HG03521 (cell line): ENCODE data around the gene SFMBT2.

Experiments used
- ATAC-seq: cut with Tn5 transposase; IDR thresholded peaks from one replicate; pipeline ENCODE4 v1.9.1; 2021; ENCODE audit warnings: mild to moderate bottlenecking, moderate library complexity; ENCODE audit not compliant: unreplicated experiment

Gene SFMBT2

GRCh38 chr10:7370511-7370910 lies 40.3 kb downstream of the SFMBT2 start:
- ATAC-seq = no peak

GRCh38 chr10:7365027-7365745 lies 45.6 kb downstream of the SFMBT2 start:
- no peak for ATAC-seq

DNA sequence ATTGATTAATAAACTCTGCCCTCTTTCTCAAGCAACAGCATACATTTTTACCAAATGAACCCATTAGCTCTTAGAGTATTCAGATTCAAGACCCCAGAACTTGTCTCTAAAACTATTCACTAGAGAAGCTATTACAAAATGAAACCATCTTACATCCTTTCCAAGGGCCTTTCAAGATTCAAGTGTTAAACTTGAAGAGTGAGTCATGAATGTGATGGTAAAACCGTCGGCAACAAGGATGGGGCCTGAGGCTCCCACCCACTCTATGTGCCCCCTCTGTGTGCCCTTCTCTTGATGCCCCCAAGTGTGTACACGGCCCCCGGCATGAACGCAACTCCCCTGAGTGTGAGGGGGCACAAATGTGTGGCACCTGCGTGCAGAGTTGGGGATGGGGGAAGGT lies 46.4 kb downstream of the SFMBT2 start:
- no peak for ATAC-seq

DNA sequence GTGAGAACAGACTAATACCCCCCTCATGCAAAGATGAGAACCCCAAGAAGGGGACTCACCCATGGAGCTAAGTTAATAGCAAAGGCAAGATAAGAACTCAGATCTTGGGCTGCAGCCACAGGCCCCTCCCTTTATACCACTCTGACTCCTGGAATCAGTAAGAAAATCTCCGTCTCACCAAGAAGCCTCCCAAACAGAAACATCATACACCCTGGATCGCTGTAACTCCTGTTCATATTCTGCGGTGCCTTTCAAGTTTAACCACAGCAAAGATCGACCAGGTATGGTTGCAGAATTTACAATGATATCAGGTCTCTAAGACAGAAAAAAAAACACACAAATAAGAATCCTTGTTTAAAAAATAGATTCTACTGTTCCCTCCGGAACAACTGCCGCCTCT lies 47.1 kb downstream of the SFMBT2 start:
- ATAC-seq = no peak

DNA sequence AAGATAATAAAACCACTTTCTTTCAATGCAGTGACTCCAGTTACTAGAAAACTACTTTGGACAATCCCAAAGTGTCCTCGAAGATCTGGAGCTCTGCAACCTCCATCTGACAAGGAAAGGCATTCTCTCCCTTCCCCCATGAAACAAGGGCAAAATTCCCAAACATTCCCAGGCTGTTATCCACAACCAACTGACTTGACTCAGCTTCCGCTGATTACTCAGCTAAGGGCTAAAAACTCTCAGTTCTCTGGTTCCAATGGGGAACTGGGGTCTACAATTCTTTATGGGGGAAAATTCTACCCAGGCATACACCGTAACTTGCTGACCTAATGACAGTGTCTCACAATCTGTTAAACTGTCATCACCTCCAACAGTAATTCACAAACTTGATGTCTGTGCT lies 48.4 kb downstream of the SFMBT2 start:
- ATAC-seq = no peak

GRCh38 chr10:7361316-7361715 lies 49.5 kb downstream of the SFMBT2 start:
- no peak for ATAC-seq

DNA sequence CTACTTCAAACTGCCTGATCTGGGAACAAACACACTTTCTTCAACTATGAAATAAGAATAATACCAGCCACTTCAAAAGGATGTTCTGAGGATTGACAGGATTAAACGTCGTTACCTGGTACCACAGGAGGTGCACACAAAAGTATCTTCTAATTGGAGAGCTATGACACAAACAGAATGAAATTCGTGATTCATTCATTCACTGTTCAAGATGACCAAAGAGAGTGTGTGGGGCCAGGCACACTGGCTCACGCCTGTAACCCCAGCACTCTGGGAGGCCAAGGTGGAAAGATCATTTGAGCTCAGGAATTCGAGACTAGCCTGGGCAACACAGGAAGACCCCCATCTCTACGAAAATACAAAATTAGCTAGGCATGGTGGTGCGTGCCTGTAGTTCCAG lies 50.9 kb downstream of the SFMBT2 start:
- no peak for ATAC-seq

GRCh38 chr10:7359356-7359755 lies 51.5 kb downstream of the SFMBT2 start:
- ATAC-seq = no peak

GRCh38 chr10:7357193-7357592 lies 53.6 kb downstream of the SFMBT2 start:
- ATAC-seq = no peak

GRCh38 chr10:7354330-7355047 lies 56.3 kb downstream of the SFMBT2 start:
- ATAC-seq = no peak

DNA sequence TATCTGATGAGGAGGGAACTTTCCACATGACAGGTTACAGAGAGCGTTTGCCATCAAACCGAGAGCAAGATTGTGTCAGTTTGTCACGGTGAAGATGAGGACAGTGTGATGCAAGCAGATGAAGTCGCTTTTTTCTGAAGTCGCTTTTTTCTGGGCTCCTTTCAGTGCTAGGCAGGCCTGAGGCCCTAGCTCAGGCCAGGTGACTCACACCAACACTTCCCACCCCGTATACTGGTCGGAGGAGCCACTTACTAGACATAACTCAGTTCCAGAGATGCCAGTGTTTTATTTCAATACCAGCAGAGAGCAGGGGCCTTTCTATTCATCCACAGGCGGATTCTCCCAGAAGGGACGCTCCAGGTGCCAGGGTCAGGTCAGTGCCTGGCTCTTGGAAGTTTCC lies 58.9 kb downstream of the SFMBT2 start:
- no peak for ATAC-seq

DNA sequence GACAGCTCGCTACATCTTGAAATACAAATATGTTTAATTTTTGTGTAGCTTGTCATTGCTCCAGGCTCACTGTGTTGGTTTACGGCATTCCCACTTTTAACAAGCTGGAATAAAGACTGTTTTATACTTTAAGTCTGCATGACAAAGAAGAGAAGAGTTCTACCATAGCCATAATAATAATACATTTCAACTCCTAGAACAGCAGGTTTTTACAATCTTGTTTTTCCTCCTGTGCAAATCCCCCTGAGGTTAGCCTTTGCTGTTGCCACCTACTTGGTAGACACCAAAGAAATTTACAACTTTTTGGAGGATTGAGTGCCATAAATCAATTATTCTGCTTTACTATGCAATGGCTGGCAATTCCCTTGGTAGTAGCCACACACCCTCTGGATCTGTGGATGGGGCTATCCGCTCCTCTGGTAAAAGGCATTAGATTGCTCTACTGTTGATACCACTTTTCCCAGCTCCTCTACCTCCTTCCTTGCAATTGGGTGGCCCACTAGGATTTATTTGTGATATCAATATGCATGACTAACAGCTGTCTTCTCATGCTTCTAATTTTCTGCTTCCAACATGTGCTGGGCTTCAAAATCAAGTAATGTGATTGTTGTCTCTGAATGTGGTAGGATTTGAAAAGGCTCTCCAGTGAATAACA lies 60.2 kb downstream of the SFMBT2 start:
- no peak for ATAC-seq

GRCh38 chr10:7345717-7346116 lies 65.1 kb downstream of the SFMBT2 start:
- no peak for ATAC-seq

DNA sequence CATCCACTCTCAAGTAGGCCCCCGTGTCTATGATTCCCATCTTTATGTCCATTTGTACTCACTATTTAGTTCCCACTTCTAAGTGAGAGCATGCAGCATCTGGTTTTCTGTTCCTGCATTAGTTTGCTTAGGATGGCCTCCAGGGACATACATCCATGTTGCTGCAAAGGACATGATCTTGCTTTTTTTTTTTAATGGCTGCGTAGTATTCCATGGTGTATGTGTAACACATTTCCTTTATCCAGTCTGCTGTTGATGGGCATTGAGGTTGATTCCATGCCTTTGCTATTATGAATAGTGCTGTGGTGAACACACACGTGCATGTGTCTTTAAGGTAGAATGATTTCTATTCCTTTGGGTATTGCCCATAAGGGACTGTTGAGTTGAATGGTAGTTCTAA lies 67.8 kb downstream of the SFMBT2 start:
- ATAC-seq = no peak

GRCh38 chr10:7340179-7340874 lies 70.5 kb downstream of the SFMBT2 start:
- no peak for ATAC-seq

GRCh38 chr10:7339510-7339909 lies 71.3 kb downstream of the SFMBT2 start:
- no peak for ATAC-seq

GRCh38 chr10:7338469-7338868 lies 72.4 kb downstream of the SFMBT2 start:
- no peak for ATAC-seq

DNA sequence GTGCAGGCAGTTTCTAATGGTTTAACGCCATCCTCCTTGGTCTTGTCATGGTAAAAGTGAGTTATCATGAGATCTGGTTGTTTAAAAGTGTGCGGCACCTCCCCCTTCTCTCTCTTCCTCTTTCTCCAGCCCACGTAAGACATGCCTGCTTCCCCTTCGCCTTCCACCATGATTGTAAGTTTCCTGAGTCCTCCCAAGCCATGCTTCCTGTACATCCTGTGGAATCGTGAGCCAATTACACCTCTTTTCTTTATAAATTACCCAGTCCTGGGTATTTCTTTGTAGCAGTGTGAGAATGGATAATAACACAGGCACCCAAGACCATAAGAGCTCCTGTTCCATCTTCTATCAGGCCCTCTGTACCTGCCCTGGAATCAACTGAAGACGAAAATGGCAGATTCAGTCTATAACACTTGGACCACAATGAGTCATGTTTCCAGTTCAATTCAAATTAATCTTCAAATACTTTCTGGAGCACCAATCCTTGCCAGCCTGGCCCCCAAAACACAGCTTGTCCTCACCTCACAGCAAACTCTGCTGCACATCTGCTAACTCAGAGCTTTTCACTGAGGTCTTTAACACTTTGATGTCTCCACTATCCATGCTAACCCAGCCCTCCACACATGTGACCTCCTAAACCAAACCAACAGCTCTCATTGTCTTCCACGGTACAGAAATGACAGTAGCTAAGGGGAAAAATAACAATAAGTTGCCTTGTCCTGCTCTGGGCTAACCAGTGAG lies 73.2 kb downstream of the SFMBT2 start:
- peak; percentile 68 for ATAC-seq

GRCh38 chr10:7335977-7336376 lies 74.9 kb downstream of the SFMBT2 start:
- ATAC-seq = no peak

DNA sequence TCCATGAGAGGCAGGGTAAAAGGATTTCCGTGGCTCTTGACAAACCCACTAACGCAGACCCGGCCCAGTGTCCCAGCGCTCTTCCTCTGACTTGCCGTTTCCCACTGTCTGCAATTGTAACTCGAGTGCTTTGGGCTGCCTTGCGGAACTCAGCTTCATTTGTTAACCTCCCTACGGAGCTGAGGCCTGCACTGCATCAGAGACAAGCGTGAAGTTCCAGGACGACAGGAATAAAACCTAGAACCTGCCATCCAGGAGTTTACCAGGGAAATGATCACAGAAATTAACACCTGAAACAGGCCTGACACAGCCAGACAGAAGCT lies 76.2 kb downstream of the SFMBT2 start:
- ATAC-seq = no peak
